NCI-H526 treated with DMSO at 0.1 percent for 48 hours (cell line): ENCODE data around the gene TPO.

Experiments used
- DNase-seq: peaks from one replicate; lab custom pipeline; 2025; lab: John Stamatoyannopoulos, UW

TPO gene

DNA sequence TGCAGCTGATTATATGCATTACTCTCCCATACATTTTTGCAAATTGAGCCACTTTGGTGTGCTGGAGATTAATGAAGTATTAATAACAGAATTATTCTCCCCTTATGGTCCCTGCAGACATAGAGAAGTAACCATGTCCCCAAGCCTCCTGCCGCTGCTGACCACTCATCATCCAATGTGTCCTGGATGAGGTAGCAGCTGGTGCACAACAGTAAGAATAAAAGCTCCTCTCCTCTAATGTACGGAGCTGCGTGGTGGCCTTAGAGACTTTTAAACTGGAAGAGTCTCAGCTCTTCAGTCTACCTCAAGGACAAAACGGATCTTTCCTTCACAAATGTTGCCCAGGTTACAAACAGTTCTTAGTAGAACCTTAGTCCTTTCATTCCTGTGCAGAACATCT, 37.7 kb downstream of the TPO start:
- DNase-seq, result no peak

DNA sequence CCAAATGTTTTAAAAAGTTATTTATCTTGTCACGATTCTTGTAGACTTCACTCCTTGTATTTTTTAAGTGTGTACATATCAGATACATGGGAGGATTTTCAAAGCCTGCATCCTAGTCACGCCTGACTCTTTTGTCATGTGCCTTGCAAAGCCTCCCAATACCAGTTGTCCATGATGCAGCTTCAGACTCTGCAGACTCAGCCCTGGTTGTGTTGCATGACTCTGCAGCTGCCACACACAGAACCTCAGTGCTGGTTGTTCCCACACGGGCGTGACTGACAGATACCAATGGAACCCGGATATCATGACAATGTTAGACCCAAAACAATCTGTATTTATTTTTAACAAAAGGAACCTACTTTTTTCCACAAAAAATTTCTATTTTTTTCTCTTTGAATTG, 38.2 kb downstream of the TPO start:
- DNase-seq, result no peak

DNA sequence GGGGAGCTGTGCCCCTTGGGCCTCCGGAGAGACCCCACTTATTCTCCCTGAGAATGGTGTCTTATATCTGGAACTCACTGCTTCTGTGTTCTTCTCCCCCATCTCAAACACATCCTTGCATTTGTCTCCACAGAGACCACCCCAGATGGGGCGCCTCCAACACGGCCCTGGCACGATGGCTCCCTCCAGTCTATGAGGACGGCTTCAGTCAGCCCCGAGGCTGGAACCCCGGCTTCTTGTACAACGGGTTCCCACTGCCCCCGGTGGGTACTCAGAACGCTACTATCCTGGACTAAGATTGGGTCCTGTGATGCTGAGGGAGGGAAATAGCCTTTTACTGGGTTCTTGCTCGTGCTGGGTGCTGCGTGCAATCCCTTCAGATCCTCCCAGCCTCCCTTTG, 40.3 kb downstream of the TPO start:
- no peak for DNase-seq

- no peak for DNase-seq
Measured at GRCh38 chr2:1454346-1454745, 41.1 kb downstream of the TPO start.

DNA sequence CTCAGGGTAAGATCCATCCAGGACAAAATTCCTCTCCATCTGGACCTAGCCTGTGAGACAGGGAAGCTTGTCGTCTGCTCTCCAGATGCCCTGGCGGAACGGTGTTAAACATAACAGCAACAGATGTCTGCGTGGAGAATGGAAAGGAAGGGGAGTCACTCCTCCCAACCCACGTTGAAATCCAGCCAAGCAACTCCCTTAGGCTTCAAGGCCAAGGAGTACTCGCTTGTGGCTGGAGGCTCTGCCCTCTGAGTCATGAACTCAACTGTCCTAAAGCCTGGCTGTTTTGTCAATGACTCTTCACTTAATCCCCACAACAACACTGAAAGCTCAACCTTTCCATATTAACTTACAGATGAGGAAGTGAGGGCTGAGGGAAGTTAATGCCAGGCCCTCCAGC, 42.2 kb downstream of the TPO start:
- DNase-seq, result no peak

- no peak for DNase-seq
Measured at GRCh38 chr2:1458432-1458831, 45.2 kb downstream of the TPO start.

- no peak for DNase-seq
Measured at GRCh38 chr2:1459727-1460126, 46.5 kb downstream of the TPO start.

DNA sequence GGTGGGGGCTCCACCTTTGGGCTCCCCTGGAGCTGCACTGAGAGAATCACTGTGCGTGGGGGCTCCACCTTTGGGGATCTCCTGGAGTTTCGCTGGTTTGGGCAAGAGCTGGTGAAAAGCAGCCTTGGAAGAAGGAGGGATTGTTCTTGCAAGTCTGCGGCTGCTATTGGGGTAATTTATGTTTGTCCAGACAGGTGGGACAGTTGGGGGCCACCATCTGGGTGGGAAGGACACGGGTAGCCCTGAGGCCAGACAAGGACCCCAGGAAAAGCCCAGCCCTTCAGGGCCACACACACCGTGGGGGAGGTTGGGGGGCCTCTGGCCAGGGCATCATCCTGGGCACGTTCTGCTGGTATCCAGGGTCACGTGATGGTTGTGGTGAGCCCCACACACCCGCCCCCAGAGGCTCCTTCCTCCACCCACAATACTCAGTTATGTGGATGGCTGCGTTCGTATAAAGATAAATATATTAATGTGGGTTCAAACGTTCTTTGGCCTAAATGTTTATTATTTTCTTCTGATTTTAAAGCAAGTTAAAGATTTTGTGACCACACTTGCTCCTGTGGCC, 47.7 kb downstream of the TPO start:
- no peak for DNase-seq

DNA sequence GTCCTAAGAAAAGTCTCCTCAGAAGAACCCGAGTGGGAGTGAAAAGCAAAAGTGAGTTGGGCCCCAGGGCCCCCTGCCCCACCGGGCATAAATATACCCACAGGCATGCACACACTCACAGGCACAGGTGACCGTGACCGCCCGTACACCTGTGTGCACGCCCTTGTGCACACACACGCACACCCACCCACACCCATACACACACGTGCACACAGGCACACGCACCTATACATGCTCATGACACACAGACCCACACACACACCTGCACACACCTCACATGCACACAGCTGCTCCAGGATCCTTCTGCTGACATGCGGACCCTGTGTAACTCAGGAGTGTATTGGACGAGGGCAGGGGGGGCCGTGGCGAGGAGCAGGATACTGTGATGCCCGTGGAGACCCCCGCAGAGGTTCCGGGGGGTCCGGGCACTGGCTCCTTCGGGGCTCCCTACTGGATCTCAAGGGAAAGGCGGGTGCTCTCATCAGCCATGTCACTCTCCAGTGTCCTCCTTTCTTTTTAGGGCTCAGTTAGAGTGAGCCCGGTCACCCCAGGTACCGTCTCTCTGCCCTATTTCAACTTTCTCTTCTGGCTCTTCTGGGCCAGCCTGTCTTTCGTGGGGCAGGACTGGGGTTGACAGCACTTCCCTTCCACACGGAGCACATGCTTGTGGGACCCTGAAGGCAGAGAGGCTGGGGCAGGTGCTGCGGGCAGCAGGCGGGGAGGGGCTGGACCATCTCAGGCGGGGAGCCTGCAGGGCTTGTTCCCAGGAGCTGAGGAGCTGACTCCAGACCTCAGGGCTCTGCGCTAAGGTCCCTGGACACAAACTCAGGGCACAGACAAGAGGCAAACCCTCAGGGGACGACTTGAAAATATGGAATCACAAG, 48.5 kb downstream of the TPO start:
- DNase-seq, result no peak

DNA sequence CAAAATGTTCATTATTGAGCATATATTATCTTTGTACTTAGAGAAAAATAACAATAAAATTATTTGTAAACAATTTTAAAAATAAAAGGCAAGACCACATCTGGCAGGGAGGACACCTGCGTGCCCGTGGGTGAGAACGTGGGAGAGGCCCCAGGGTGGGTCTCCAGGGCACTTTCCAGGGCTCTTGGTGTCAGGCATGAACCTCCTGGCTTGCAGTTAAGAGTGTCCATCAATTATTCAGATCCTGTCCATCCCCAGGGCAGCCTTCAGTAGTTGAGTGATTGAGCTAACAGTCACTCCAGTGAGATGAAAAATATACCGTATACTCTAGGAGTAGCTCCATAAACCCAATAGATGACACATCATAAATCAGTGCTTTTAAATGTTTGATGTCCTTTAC, 49.7 kb downstream of the TPO start:
- DNase-seq, result no peak

DNA sequence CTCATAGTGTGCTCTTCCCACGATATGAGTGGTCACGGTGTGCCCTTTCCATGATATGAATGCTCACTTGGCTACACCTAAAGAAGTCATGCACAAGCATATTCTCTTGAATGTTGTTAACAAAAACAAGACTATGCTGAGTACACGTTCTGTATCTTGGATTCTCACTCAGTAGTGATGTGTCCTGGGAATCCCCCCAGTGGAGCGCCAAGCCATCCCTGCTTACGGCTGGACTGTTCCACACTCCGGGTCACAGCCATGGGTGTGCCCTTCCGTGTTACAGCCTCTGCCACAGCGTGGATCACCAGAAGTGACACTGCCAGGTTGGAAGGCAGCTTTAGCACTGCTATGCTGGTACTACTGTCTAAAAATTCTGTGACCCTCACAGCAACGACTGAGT, 59.1 kb downstream of the TPO start:
- no peak for DNase-seq

DNA sequence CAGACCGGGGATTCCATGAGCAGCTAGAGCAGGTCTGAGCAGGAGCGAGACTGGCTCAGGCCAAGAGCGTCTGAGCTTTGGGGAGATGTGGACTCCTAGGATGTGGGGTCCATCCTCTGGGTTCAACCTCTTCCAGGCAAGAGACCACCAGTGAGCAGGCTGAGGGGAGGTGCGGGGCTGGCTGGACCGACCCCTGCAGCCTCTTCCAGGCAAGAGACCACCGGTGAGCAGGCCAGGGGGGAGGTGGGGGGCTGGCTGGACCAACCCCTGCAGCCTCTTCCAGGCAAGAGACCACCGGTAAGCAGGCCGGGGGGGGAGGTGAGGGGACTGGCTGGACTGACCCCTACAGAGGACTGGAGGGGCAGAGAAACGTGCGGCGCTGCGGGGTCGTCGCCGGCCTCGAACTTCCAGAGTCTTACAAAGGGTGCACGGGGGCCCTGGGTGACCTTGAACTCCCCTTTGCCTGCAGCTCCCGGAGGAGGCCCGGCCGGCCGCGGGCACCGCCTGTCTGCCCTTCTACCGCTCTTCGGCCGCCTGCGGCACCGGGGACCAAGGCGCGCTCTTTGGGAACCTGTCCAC, 63.4 kb downstream of the TPO start:
- DNase-seq, result no peak

DNA sequence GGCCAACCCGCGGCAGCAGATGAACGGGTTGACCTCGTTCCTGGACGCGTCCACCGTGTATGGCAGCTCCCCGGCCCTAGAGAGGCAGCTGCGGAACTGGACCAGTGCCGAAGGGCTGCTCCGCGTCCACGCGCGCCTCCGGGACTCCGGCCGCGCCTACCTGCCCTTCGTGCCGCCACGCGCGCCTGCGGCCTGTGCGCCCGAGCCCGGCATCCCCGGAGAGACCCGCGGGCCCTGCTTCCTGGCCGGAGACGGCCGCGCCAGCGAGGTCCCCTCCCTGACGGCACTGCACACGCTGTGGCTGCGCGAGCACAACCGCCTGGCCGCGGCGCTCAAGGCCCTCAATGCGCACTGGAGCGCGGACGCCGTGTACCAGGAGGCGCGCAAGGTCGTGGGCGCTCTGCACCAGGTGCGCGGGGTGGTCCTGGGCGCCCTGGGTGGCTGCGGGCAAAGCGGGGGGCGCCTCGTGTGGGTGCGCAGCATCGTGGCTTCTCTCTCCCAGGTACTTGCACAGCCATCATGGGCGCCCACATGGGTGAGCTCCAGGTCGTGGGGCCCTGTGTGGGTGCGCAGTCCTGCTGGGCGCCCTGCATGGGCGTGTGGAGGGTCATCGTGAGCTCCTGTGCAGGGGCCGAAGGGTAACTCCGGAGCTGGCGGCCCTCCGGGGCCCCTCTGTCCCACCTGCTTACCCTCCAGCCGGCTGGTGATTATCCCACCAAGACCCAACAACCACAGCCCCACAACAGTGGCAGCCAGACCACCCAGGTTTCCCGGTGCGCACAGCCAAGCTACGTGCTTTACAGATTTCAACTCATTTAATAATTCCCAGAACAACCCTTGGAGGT, 64.2 kb downstream of the TPO start:
- no peak for DNase-seq

DNA sequence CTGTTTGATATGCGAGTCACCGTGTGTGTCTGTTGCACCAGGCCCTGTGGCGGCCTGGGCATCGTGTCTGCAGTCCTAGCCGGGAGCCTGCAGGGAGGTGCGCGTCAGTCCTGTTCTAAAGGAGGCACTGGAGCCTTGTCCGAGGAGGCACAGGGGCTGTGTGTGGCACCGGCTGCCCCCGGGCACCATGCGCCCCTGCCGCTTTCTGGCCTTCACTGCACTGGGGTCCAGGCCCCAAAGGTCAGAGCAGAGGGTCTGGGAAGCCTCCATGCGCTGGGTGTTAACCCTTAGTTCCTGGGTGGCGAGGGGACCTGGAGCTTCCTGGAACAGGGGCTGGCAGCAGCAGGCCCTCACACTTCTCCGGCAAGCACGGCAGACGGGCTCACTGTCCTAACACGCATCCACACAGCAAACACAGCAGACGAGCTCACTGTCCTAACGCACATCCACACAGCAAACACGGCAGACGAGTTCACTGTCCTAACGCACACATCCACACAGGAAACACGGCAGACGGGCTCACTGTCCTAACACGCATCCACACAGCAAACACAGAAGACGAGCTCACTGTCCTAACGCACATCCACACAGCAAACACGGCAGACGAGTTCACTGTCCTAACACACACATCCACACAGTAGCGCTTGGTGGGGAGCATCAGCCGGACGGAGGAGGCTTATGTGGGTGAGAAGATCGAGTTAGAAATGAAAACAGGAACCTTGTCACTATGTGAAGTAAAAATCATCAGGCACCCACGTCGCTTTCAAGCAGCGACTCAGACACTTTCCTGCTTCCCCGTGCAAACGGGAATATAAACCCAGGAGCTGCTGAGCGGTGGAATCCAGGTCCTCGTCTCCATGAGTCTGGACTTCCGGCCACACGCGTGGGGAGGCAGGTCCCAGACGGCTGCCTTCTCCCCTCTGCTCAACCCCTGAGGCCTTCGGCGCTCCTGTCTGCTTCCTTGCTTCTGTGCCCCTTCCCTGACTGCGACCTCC, 65.3 kb downstream of the TPO start:
- no peak for DNase-seq

DNA sequence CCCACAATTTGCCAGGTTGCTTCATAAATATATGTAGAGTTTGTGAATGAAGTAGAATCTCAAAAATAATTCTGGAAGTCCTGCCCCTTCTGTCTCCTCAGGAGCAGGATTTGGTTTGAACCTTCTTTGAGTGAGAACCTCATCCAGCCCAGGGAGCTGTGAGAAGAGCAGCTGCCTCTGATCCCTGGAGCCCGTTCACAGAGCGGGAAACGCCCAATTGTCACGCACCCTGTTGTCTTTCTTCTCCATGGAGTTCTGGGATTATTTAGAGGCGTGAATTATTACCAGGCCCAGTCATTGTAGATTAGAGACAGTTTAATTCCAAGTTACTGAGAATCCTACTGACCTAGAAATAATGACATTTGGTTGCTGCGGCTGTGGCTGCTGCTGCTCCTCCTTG, 66.1 kb downstream of the TPO start:
- DNase-seq, result no peak

DNA sequence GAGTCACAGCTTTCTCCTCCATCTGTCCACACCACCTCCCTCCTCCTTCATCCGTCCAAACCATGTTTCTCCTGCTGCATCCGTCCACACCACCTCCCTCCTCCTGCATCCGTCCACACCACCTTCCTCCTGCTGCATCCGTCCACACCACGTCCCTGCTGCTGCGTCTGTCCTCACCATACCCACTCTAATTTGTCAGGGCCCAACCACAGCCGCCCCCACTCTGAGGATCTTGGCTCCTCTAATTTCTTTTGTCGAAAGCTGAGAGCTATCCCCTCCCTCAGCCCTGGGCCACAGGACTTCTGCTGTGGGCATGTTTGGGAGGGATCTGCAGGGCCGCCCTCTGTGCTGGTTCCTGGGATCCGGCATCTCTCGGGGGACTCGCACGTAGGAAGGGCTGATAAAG, 67.4 kb downstream of the TPO start:
- DNase-seq, result no peak

GRCh38 chr2:1481406-1482252, 68.4 kb downstream of the TPO start:
- DNase-seq, result no peak

- no peak for DNase-seq
Measured at GRCh38 chr2:1482253-1482675, 69.0 kb downstream of the TPO start.

GRCh38 chr2:1482981-1483380, 69.7 kb downstream of the TPO start:
- no peak for DNase-seq

DNA sequence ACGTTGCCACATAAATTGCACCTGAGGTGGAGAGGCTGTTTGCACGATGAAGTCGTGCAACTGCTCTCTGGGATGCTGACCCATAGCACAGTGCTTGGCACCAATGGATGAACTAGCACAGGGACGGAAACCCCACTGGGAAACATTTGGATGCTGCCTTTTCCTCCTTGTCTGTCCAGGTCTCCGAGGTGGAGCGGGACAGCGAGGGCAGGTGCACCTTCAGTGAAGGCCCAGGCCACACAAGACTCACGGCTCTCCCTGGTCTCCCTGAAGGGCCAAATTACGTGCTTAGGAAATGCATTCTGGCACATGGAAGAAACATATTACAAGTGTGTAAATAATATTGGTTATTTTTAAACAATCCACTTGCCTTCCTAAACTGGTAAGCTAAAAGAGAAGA, 70.3 kb downstream of the TPO start:
- DNase-seq, result no peak
